Stimulated activated CD8-positive, alpha-beta memory T cell treated with anti-CD3 and anti-CD28 coated beads, Interleukin-12 subunit alpha, Interleukin-12 subunit beta, amount 100 ng/mL, for 1 hour (primary cell): ENCODE measurements around the gene LYPD8.

Source experiments
- DNase-seq: peaks from one replicate; pipeline ENCODE4 v3.0.0-alpha.2; 2020; ENCODE audit warnings: low read depth

Gene LYPD8

GRCh38 chr1:248757784-248758195 is 2.2 kb upstream of the LYPD8 start:
- no peak for DNase-seq

- no peak for DNase-seq
Observed at GRCh38 chr1:248756636-248757035, 1.1 kb upstream of the LYPD8 start.

GRCh38 chr1:248756151-248756550 is 592 bp upstream of the LYPD8 start:
- DNase-seq, result no peak

- no peak for DNase-seq
Observed at GRCh38 chr1:248753708-248754280, 1.8 kb downstream of the LYPD8 start.

- DNase-seq, result no peak
Observed at GRCh38 chr1:248753029-248753594, 2.4 kb downstream of the LYPD8 start.

- no peak for DNase-seq
Observed at GRCh38 chr1:248752161-248753028, 3.2 kb downstream of the LYPD8 start.

- no peak for DNase-seq
Observed at GRCh38 chr1:248751635-248752034, 3.9 kb downstream of the LYPD8 start.

- DNase-seq, result no peak
Observed at GRCh38 chr1:248751142-248751541, 4.4 kb downstream of the LYPD8 start.

- no peak for DNase-seq
Observed at GRCh38 chr1:248750496-248750895, 5.1 kb downstream of the LYPD8 start.

- DNase-seq, result no peak
Observed at GRCh38 chr1:248748211-248748610, 7.3 kb downstream of the LYPD8 start.

- DNase-seq, result no peak
Observed at GRCh38 chr1:248740876-248741275, 14.7 kb downstream of the LYPD8 start.

GRCh38 chr1:248739572-248740205 is 15.9 kb downstream of the LYPD8 start:
- DNase-seq, result no peak

GRCh38 chr1:248737457-248737856 is 18.1 kb downstream of the LYPD8 start:
- no peak for DNase-seq

- no peak for DNase-seq
Observed at GRCh38 chr1:248736977-248737376, 18.6 kb downstream of the LYPD8 start.

GRCh38 chr1:248733566-248733965 is 22.0 kb downstream of the LYPD8 start:
- no peak for DNase-seq

GRCh38 chr1:248730507-248731335 is 24.8 kb downstream of the LYPD8 start:
- no peak for DNase-seq

GRCh38 chr1:248714248-248714647 is 41.3 kb downstream of the LYPD8 start:
- DNase-seq, result no peak

GRCh38 chr1:248710305-248710900 is 45.2 kb downstream of the LYPD8 start:
- no peak for DNase-seq

GRCh38 chr1:248704606-248705005 is 51.0 kb downstream of the LYPD8 start:
- no peak for DNase-seq

- DNase-seq, result no peak
Observed at GRCh38 chr1:248703674-248704073, 51.9 kb downstream of the LYPD8 start.

GRCh38 chr1:248702714-248703113 is 52.8 kb downstream of the LYPD8 start, which contains the start of gene OR14I1:
Gene OR14I1 (minus strand): TSS chr1:248702766.
- no peak for DNase-seq
